Adrenal gland (tissue), 12 donors: ENCODE results near the gene RTF2. TPM values are rescaled to one million over a fixed set of nuclear protein-coding genes. Genes with fewer than 3 reads are reported as not detected.

Source experiments
- DNase-seq, 7 donors: peaks; one replicate each; pipeline ENCODE4 v3.0.0-alpha.2; 2019 to 2020
- H3K27ac ChIP-seq, 5 donors: fragments of 200-600 bp; sonication (generic) in 4 of 5; 1 replicate in 3 of 5; 2 replicates in 2 of 5; pipeline versions ENCODE4 v1.5.1 to v1.8.0; 2016 to 2020; ENCODE audit warnings: mild to moderate bottlenecking in 1 of 5
- H3K27me3 ChIP-seq: fragments of 200-600 bp; 2 replicates; pipeline ENCODE4 v1.8.0; 2021
- H3K36me3 ChIP-seq, 2 donors: fragments of 200-600 bp; replicated peaks in 1 of 2; 1 replicate in 1 of 2; 2 replicates in 1 of 2; pipeline versions ENCODE4 v1.5.1 to v1.8.0; 2018 to 2022
- H3K4me1 ChIP-seq, 2 donors: fragments of 200-600 bp; replicated peaks in 1 of 2; 1 replicate in 1 of 2; 2 replicates in 1 of 2; pipeline versions ENCODE4 v1.5.1 to v1.8.0; 2018 to 2021
- H3K4me3 ChIP-seq, 4 donors: fragments of 200-600 bp; sonication (generic) in 3 of 4; one replicate each; pipeline ENCODE4 v1.5.1; 2016 to 2018
- H3K9me3 ChIP-seq, 3 donors: fragments of 200-600 bp; sonication (generic) in 1 of 3; replicated peaks in 1 of 3; 1 replicate in 2 of 3; 2 replicates in 1 of 3; pipeline versions ENCODE4 v1.5.1 to v1.8.0; 2016 to 2021
- POLR2A ChIP-seq, 2 donors: fragments of 450-650 bp; IDR thresholded peaks; one replicate each; pipeline ENCODE4 v1.6.1; 2017; ENCODE audit warnings: antibody characterized with exemption in 2 of 2, mild to moderate bottlenecking in 2 of 2, moderate library complexity in 1 of 2
- WGBS, 4 donors: extraction: QIAGEN DNeasy Blood & Tissue Kit in 2 of 4; methylation state at CpG; one replicate each; pipeline versions ENCODE4 v1.1.5 to v1.1.7; 2013 to 2017; 5-methylcytosine and 5-hydroxymethylcytosine counted together
- intact Hi-C, 2 donors: fragments of 100-400 bp; cut with DNase I; formaldehyde crosslinking; loops; one replicate each; pipeline versions ENCODE4 v1.14.1 to v1.15.0; 2022 to 2023
- polyA plus RNA-seq, 3 donors: library from polyadenylated mRNA; stranded (reverse); fragments of 200-250 nt in 2 of 3; fragments of 350-450 nt in 1 of 3; fragmentation: Illumina TruSeq in 1 of 3; extraction: RNeasy Lipid Tissue Mini Kit (QIAGEN cat#74804) in 1 of 3; gene quantifications; one replicate each; pipeline ENCODE4 v1.2.3, GENCODE V29; 2013 to 2014
- small RNA-seq, 2 donors: library from RNA; depleted of rRNA; stranded (forward); fragments of <200 nt; gene quantifications; one replicate each; pipeline ENCODE3, GENCODE V24; 2016
- total RNA-seq, 9 donors: library from RNA; depleted of rRNA in 4 of 9; stranded (reverse); fragments of >200 nt in 4 of 9; fragments of 120-200 nt in 1 of 9; fragmentation: NEBNext Ultra II Directional in 1 of 9; extraction: Animal tissue kit (Norgen Biotek cat#: 25700) in 1 of 9; gene quantifications; one replicate each; pipeline versions ENCODE4 v1.1.0 to v1.2.4, GENCODE V29; 2013 to 2023
- TF ChIP-seq, protein P1 (sequence below), 6 experiments: fragments of 450-650 bp in 4 of 6; fragments of 200-600 bp in 2 of 6; sonication (generic) in 1 of 6; IDR thresholded peaks; 1 replicate in 5 of 6; 2 replicates in 1 of 6; pipeline versions ENCODE4 v1.5.1 to v1.8.0; 2016 to 2021; ENCODE audit warnings: antibody characterized with exemption in 6 of 6, mild to moderate bottlenecking in 2 of 6, moderate library complexity in 1 of 6
- donor health status: healthy with polysubstance abuse.
- donor health status: Bipolar disorder and iron deficiency.
- donor health status: DM: yes; HTN: yes; CAD: no.
- donor health status: DM: no; HTN: no; CAD: no.
- donor health status: DM: no; HTN: no; CAD: no.
- donor health status: DM: yes; HTN: yes; CAD: no.

Gene RTF2
- total and polyA plus RNA-seq, 12 donors = 48.8 to 156 (median 92.8) TPM

DNA sequence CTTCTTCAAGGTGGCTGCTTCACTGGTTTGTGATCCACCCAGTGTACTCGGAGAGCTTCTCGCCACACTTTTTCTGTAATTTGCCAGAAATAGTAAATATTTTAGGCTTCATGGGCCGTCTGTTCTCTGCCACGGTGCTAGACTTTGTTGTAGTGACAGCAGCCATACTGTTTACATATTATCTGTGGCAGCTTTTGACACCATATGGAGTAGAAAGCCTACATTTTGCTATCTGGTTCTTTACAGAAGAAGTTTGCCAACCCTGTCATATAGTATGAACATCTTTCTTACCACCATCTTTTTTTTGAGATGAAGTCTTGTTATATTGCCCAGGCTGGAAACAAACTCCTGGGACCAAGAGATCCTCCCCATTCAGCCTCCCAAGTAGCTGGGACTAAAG is 97.1 kb downstream of the RTF2 start:
- H3K27ac ChIP-seq = no peak overlapping the region
- no peaks in the 10 kb centered on the region for H3K36me3 ChIP-seq
- intact Hi-C loops = no loop called here
- TF ChIP-seq, protein P1, sequence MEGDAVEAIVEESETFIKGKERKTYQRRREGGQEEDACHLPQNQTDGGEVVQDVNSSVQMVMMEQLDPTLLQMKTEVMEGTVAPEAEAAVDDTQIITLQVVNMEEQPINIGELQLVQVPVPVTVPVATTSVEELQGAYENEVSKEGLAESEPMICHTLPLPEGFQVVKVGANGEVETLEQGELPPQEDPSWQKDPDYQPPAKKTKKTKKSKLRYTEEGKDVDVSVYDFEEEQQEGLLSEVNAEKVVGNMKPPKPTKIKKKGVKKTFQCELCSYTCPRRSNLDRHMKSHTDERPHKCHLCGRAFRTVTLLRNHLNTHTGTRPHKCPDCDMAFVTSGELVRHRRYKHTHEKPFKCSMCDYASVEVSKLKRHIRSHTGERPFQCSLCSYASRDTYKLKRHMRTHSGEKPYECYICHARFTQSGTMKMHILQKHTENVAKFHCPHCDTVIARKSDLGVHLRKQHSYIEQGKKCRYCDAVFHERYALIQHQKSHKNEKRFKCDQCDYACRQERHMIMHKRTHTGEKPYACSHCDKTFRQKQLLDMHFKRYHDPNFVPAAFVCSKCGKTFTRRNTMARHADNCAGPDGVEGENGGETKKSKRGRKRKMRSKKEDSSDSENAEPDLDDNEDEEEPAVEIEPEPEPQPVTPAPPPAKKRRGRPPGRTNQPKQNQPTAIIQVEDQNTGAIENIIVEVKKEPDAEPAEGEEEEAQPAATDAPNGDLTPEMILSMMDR (IDR thresholded peaks at IDR 0.05) = no peak
- TF ChIP-seq POLR2A (IDR thresholded peaks at IDR 0.05) = no peak
- H3K27me3 ChIP-seq = no peaks in the 10 kb centered on the region
- H3K9me3 ChIP-seq = no peaks in the 10 kb centered on the region
- no peak overlapping the region for H3K4me3 ChIP-seq
- peaks cover 0 to 4% of the 10 kb centered on the region in 2 donors for H3K4me1 ChIP-seq
- WGBS, 4 donors = 78 to 95% (median 93%) methylated on average over 4 of the region's 4 CpGs
- no peak for DNase-seq

DNA sequence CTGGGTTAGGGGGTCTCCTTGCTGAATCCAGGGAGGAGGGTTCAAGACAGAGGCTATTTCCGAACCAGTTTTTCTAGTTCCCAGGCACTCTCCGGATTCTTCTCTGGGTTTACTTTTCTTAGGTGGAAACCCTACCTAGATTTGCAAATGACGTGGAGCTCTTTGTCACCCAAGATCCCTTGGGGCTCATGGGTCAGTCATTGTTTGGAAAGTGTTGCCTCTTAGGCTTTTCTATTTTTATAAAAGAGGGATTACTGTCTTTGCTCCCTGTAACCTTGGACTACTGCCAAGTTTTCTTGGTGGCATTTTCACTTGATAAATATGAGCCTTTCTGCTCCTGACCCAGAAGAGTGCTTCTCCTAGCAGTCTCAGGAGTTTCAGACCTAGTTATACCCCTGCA is 98.2 kb downstream of the RTF2 start:
- intact Hi-C loops = no loop called here
- no peak for TF ChIP-seq POLR2A (IDR thresholded peaks at IDR 0.05)
- TF ChIP-seq, protein P1 (IDR thresholded peaks at IDR 0.05) = no peak
- Histone ChIP-seq H3K36me3 (no peaks in the 10 kb centered on the region), H3K4me3 (no peak overlapping the region), H3K4me1 (peaks cover 0 to 4% of the 10 kb centered on the region in 2 donors), H3K27ac (no peak overlapping the region), H3K9me3 (no peaks in the 10 kb centered on the region), H3K27me3 (no peaks in the 10 kb centered on the region)
- WGBS, 4 donors = 26 to 40% (median 35%) methylated on average over 3 of the region's 3 CpGs
- peak in 6 of 7 donors; percentile 35 to 62 (median 50) for DNase-seq

Small RNAs within 50 kb of the gene (small RNA-seq; reads per million reads assigned to genes)
- gene RPL39P = 0 reads per million in 2 donors

Other genes with a start within 250 kb of the RTF2 start
- not detected for gene MC3R, start 219.9 kb upstream of the RTF2 start, total RNA-seq
- gene MC3R, start 219.9 kb upstream of the RTF2 start, polyA plus RNA-seq = not detected
- gene FAM210B, start 109.7 kb upstream of the RTF2 start, total RNA-seq = 100 to 1,000 TPM in 8 of 9 donors, 10 to 100 TPM in 1; 90.0 to 207 (median 133) TPM
- gene FAM210B, start 109.7 kb upstream of the RTF2 start, polyA plus RNA-seq = 100 to 1,000 TPM in 1 of 3 donors, 10 to 100 TPM in 2; 74.9 to 207 (median 75.5) TPM
- 10 to 100 TPM in 1 of 9 donors, 1 to 10 TPM in 8; 1.4 to 56.6 (median 3.1) TPM for gene AURKA, start 76.4 kb upstream of the RTF2 start, total RNA-seq
- gene AURKA, start 76.4 kb upstream of the RTF2 start, polyA plus RNA-seq = 1 to 10 TPM; 1.1 to 5.8 (median 1.3) TPM
- 10 to 100 TPM; 28.7 to 53.1 (median 33.5) TPM for gene CSTF1, start 76.0 kb upstream of the RTF2 start, total RNA-seq
- gene CSTF1, start 76.0 kb upstream of the RTF2 start, polyA plus RNA-seq = 10 to 100 TPM in 1 of 3 donors, 1 to 10 TPM in 2; 5.1 to 48.3 (median 8.2) TPM
- gene CASS4, start 56.4 kb upstream of the RTF2 start, total RNA-seq = 1 to 10 TPM in 7 of 9 donors, under 1 TPM in 2; 0.78 to 4.7 (median 1.4) TPM
- gene CASS4, start 56.4 kb upstream of the RTF2 start, polyA plus RNA-seq = under 1 TPM; 0.37 to 0.97 (median 0.73) TPM
- gene FAM209A, start 56.1 kb downstream of the RTF2 start, total RNA-seq = under 1 TPM in 2 of 9 donors, not detected in 7; 0.22 to 0.28 TPM
- gene FAM209A, start 56.1 kb downstream of the RTF2 start, polyA plus RNA-seq = 1 to 10 TPM in 1 of 3 donors, under 1 TPM in 1, not detected in 1; 0.40 to 1.3 TPM
- under 1 TPM in 2 of 9 donors, not detected in 7; 0.17 to 0.43 TPM for gene FAM209B, start 64.6 kb downstream of the RTF2 start, total RNA-seq
- gene FAM209B, start 64.6 kb downstream of the RTF2 start, polyA plus RNA-seq = under 1 TPM in 2 of 3 donors, not detected in 1; 0.54 to 0.80 TPM
- gene TFAP2C, start 160.7 kb downstream of the RTF2 start, total RNA-seq = 1 to 10 TPM in 2 of 9 donors, under 1 TPM in 6, not detected in 1; 0.24 to 1.2 (median 0.63) TPM
- gene TFAP2C, start 160.7 kb downstream of the RTF2 start, polyA plus RNA-seq = under 1 TPM; 0.16 to 0.27 (median 0.24) TPM